Right lung (tissue), 5 donors: ENCODE results near the gene ANXA6. TPM values are rescaled to one million over a fixed set of nuclear protein-coding genes. Genes with fewer than 3 reads are reported as not detected.

Experiments
- DNase-seq, 2 donors: peaks; one replicate each; pipeline ENCODE4 v3.0.0-alpha.2; 2013
- polyA plus RNA-seq, 5 donors: library from polyadenylated mRNA; unstranded; fragments of 120-200 nt; gene quantifications; one replicate each; pipeline versions ENCODE4 v1.2.1 to v1.2.3, GENCODE V29; 2013; ENCODE audit warnings: inconsistent platforms in 1 of 5, low replicate concordance in 1 of 5; ENCODE audit not compliant: insufficient read length in 5 of 5, insufficient read depth in 1 of 5

The ANXA6 gene
- polyA plus RNA-seq, 5 donors, result 258 to 308 (median 290) TPM

DNA sequence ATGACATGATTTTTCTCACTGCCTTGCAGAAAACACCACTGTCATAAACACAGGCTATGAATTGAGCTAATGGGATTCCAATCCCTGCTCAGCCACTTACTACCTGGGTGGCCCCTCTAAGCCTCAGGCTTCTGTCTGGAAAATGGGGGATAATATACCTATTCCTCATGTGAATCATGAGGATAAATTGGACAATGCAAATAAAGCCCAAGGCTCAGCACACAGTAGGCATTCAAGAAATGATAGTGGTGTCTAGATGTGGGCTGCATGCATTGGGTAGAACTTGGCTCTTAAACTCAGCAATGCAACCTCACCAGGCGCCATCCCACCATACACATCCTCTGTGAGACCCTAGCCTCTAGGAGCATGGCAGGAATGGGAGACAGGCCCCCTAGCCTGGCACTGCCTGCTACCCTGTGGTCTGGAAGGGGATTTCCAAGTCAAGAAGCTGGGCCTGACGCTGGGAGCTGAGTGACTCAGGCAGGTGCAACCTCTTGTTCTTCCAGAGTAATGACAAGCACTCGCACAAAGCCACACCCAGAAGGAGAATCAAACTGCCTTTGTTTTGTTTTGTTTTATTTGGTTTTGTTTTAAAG is 74.4 kb downstream of the ANXA6 start:
- DNase-seq, result no peak

DNA sequence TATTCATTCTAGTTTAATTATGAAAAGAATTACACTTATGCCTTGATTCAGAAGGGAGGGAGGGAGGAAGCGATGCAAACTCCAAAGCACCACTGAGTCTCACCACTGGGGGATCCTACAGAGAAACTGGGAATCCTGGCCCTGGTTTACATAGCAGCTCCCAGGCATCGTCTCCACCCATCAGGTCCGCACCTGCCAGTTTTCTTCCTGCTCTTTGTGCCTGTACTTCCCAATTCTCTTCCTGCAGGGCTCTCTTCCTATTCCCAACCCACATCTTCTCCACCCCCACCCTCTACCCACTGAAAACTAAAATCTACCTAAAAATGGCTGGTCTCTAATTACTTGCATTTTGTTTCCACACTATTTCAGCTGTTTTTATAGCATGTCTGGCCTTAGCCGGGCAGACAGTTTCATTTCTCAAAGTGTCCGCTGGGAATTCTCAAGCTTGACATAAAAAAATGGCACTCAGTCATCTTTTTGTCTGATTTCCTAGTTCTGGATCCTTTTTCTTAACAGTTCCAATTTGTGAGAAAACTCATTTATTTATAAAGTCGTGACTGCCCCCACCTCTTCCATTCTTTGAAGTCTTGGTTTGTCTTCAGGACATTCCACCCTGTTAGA is 75.2 kb downstream of the ANXA6 start:
- DNase-seq, result no peak

DNA sequence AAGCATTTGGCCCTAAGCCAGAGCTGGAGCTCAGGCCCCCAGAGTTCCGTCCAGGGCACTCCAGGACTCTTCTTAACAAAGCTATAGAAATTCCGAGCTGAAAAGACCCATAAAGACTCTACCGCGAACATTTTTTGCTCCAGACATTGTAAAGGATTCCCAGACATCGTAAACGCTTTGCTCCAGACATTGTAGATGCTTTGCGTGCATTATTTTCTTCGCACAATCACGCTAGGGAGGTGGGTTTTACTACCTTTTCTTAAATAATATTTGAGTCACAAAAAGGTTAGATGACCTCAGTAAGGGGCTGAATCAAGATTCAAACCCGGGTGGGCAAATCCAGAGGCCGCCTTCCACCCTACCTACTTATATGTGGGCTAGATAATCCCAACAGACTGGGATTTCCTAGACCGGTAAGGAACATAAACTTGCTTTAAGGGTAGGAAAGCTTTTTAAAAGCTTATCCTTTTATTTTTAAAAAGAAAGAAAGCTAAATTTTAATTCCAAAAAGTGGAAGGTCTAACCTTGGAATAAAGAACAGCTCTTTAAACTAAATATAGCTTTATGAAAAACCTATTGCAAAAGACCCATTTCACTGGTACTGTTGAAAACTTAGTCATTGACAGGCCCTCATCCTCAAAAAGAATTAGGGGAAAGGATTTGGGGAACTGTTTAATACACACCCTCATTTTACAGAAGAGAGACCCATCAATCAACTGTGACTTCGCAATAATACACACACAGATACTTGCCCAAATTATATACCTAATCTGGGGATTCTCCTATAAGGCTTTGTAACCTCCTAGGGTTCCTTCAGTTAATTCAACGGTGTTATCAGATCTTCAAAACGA is 75.9 kb downstream of the ANXA6 start:
- DNase-seq, result no peak

DNA sequence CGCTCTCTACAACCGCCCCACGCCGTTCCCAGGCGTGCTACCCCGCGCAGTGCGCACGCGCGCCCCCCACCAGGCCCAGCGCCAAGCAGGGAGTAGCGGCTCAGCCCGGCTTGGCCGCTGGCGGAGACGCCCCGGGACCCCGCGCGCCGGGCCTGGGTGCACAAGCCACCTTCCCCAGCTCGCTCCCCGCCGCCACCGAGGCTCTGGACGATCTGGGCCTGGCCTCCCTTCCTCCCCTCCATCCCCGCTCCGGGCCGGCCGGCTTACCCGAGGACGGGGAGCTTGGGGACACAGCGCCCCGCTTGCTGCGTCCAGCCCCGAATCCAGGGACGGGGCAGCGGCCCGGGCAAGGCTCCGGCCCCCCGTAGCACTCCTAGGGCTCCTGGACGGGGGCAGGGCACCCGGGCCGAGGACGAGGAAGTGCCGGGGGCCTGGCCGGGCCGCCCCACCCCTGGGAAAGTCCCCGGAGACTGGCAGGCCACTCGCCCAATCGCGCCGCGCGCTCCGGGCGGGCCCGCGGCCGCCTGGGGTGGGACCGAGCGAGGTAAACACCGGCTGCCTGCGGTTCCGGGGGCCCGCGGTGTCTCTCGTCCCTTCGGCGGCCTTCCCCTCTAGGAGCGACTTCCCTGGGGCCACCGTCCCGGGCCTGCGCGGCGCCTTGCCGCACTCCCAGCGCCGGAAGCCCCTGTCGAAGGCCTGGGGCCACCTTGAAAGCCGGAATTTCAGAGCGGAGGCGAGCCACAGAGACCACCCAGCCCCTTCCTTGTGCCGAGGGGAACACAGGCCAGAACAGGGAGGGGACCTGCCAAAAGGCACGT is 76.8 kb downstream of the ANXA6 start, which contains the start of gene TNIP1:
TSS of gene TNIP1 (minus strand) at position 422 of the 818 bp plus-strand sequence. CDS start 15,939 bp downstream, outside the sequence.
- DNase-seq, result peak; percentile 90 to 93

DNA sequence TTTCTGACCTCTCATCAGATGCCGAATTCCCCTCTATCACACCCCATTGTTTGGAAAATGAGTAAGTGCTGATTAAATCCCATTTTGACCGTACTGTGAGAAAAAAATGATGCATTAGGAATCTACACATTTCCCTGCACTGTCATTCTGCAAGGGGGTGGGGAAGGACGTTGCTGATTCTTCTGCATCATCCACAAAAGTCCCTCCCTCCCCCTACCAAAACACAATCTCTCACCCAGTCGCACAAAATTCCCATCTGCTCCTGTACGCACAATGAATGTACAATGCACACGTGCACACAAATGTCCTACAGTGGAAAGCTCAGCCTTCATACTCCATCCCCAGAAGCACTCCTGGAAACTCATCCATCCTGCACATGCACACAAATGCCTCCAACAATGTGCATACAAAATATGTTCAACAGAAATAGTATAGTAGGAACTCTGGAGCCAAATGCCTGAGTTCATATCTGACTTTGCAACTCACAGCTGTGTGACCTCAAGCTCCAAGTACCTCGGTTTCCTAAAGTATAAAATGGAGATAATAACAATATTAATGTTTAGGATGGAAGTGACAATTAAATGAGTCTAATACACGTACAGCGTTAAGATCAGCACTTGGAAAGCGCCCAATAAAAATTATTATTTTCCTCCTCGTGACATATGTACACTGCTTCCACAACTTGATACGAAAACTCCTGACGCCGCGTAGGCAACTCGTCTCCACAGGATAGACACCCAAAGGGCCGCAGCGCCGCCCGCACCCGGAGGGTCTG is 77.6 kb downstream of the ANXA6 start:
- no peak for DNase-seq

DNA sequence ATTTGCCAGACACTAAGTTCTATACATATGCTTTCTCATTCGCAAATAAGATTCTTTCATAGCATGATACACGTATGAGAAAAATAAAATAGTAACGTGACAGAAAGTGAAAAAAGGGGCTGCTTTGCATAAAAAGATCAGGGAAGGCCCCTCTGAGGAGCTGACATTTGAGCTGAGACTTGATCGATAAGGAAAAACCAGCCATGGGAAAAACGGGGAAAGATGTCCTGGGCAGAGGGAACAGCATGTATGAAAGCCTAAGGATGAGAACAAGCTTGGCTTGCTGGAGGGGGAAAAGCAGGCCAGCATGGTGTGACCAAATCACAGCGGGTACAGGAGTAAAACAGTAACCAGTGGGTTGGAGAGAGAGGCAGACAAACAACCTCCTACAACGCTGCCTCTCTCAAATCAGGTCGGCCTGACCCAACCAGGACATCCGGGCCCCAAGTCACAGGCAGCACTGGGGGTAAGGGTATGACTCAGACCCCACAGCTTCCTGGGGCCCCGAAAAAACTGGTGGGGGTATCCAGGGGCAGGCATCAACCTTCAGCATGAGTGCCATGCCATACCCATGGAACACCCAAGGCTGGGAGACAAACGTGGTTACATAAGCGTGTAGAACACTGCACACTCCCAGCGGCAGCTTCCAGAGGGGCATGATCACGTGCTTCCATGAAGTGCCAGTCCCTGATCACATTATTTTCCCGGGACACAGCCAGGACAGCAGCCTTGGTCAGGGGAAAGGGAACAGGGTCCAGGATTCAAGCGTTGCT is 78.9 kb downstream of the ANXA6 start:
- DNase-seq, result no peak

DNA sequence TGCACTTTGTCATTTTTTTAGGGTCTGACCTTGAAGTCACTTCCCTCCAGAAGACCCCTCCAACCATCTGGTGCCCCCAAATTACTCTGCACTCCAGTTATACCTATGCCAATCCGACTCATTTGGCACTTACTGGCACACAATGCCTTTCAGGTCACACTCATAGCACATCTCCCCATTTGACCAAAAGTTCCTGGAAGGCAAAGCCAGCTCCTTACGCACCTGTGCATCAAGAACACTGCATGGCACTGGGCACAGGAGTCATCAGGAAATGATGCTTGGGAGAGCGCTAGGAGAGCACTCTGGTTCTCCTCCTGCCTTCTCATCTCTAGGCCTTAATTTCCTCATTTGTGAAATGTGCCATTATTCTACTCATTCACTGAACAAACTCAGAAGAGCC is 79.6 kb downstream of the ANXA6 start:
- no peak for DNase-seq

DNA sequence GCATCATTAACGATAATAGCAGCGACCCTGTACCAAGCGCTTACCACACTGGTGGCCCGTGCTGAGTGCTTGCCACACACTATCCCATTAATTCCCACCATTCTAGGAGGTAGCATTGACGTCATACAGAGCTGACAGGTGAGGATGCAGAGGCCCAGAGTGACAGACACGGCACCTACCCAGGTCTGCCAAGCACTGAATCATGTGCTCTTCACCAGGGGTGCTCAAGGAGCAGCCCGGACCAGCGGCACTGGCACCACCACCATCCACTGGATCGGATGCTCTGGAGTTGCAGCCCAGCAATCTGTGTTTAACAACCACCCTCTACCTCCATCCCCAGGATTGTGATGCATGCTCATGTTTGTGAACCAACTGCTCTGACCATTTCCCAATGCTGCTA is 80.2 kb downstream of the ANXA6 start:
- DNase-seq, result no peak

DNA sequence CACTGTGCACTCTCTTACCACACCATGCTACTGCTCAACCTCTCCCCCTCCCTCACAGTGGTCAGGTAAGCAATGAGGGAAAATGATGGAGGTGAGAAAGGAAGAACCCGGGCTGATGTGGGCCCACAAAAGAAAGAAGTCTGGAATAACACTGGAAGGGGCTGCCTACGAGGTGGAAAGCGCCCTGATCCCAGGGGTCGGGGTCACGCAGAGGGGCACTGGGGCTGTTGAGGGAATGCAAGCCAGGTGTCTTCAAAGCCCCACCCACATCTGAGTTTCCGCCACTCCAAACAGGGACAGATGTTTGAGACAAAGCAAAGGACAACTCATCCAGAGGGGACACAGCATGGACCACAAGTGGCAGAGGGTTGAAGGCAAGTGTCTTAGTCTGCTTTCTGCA is 81.0 kb downstream of the ANXA6 start:
- no peak for DNase-seq

DNA sequence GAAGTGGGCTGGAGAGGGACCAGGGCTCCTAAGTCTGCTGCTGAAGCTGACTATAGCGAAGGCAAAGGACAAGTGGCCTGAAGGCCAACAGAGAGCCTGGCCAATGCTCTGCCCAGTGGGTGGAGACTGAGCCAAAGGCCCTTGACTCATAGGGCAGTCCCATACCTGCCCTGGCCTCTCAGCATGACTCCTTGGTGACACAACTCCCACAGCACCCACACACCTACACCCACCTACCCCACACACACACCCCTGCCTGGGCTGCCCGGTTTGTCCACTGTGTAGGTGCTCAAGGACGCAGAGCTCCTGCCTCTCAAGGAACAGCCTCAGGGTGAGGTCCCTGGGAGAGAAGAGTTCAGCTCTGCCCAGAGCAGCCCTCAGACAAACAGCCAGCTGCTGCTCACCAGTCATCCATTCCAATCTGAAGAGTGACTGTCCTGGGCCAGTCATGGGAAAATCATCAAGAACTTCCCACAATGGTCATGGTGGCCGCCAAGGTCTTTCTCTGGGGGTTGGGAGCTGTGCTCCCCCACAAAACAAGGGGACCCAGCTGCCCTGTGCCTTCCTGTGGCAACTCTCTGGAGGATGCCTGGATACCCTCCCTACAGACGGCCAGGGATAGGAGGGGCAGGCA is 81.8 kb downstream of the ANXA6 start:
- no peak for DNase-seq

DNA sequence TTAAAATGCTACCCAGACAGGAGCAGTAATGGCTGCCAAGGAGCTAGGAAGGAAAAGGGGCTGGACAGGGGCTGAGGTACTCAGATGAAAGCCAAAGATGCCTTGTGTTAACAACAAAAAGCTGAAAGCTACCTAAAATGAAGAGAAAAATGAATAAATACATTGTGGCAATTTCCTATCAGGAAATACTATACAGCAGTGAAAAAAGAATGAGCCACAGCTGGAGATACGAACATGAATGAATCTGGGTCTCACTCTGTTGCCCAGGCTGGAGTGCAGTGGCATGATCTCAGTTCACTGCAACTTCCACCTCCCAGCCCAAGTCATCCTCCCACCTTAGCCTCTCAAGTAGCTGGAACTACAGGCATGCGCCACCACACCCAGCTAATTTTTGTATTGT is 83.0 kb downstream of the ANXA6 start:
- no peak for DNase-seq

DNA sequence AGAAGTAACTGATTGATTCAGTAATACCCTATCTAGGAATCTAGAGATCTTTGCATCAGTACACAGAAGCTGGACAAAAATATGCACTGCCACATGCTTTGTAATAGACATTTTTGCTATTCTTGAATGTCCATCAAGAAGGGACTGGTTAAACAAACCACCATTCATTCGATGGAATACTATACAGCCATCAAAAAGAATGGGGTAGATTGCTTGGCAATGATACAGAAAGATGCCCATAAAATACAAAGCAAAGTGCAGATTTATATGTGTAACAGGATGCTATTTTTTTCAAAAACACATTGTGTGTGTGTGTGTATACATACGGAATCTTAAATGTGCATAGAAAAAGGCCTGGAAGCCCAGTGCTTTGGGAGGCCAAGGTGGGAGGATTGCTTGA is 84.3 kb downstream of the ANXA6 start:
- no peak for DNase-seq

DNA sequence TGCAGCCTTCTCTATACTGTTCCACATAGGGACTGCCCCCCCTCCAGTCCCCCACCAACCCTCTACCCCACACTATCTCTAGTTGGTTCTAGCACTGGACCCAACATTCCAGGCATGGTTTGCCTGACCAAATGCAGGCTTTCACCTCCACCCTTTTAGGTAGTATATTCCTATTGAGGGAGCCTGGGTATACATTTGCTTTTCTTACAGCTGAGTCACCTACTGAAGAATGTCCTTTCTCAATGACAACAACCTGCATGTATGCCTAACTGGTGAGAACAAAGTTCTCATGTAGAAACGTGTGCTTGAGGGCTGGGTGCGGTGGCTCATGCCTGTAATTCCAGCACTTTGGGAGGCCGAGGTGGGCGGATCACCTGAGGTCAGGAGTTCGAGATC is 85.0 kb downstream of the ANXA6 start:
- no peak for DNase-seq

DNA sequence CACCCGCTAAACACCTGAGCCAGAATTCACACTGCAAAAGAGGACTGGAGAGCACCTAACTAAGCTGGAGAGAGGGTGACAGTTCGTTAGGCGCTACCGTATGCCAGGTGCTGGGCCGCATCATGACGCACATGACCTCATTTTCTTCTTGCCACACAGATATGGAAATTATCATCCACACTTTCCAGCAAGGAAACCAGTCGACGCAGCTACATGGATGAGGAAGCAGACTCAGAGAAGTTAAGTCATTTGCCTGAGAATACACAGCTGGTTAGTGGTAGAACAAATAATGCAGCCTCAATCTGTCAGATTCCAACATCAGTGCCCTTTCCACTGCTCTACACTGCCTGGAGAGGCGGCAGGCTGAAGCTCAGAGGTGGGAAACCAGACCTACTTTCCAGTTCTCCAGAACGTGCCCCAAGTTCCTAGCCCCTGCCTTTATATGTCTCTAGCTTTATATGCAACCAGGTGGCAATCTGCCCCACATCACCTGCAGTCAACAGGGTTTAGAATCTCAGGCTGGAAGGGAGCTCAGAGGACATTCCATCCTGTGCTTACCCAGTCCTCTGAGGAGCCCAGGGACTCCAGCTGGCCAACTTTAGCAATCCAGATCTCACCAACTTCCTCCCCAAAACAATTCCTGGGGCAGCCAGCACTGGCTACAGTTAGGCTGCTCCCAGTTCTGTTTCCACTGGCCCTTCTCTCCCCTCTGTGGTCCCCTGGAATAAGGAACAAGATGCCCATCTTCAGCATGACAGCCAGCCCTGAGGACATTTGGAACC is 85.5 kb downstream of the ANXA6 start:
- no peak for DNase-seq

DNA sequence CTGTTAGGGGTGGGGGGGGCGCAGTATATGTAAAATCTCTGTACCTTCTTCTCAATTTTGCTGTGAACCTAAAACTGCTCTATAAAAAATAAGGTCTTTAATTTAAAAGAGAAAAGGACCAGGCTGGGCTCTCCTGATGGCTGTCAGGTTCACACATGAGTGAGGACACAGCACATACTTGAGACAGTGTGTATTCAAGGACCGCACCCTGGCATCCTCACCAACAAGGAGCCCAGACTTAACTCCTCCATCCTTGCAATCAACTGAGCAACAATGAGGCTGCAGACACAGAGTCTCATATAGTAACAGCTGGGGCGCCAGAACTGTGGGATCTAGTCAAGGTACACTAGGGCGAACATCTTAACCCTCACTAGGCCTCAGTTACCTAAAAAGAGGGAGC is 86.6 kb downstream of the ANXA6 start:
- no peak for DNase-seq

DNA sequence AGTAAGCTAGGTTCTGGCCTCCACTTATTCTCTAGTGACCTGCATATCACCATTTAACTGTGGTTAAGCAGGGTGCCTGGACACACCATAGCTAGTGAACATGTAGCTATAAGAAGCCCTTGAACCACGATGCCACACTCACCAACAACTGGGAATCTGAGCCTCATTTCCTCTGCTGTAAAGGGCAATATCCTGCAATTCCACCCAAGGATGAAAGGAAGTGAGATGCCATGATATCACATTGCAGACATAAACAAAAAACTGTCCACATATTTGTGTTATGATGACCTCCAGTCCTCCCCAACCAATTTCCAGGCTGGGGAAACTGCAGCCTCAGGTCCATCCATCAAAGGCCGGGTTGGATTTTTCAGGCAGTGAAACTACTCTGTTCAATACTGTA is 87.1 kb downstream of the ANXA6 start:
- DNase-seq, result no peak

DNA sequence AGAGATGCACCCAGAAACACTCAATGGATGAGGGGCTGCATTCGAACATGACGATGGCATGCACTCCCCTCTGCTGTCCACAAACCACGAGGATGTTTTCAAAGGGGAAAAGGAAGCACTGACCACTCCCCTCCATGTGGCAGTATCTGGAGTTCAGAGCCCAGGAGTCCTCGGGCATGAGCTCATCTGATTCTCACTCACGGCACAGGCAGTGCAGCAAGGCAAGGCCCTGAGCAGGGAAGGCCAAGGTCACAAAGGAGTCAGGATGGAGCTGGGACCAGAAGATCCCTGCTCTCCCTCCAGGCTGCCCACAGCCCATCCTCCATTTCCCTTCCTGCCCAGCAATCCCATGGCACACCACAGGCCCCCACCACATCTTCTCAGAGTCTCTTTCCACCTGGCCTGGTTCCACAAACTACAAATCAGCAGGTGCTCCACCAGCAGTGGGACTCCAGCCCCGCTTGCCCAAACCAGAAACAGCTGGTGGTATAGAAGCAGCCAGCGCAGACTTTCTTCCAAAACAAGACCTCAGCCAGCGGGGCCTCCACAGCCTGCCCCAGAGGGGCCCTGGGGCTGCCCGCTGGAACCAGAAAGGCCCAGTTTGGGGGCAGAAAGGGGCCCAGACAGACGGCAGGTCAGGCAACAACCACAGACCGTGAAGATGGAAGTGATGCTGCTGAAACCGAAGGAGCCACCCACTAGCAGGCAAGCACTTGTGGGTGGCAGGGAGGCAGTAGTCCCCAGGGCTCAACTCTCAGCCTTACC is 89.0 kb downstream of the ANXA6 start:
- no peak for DNase-seq
